HepG2 (cell line): ENCODE measurements around the gene DOK5. TPM values are rescaled to one million over a fixed set of nuclear protein-coding genes. Genes with fewer than 3 reads are reported as not detected.

Experiments used
- ATAC-seq: fragments of 200-7000 bp; cut with Tn5 transposase; 3 replicates; pipeline ENCODE4 v1.9.1; 2020; ENCODE audit warnings: mild to moderate bottlenecking, moderate library complexity
- BruUV-seq: library from RNA; stranded (reverse); fragments of 400-500 nt; replicated peaks from 2 replicates; lab custom pipeline; 2021; lab: Mats Ljungman, UMichigan
- CTCF ChIA-PET: fragments of 300-600 bp; formaldehyde crosslinking; extraction: SDS; loops from one replicate; lab custom pipeline; 2021; ENCODE audit warnings: low total read pairs, inconsistent platforms, low intra/inter-chr PET ratio; lab: Yijun Ruan, JAX
- POLR2A ChIA-PET: fragments of 350-600 bp; sonication (Branson Sonifier 250); formaldehyde crosslinking; loops from one replicate; lab custom pipeline; 2020; ENCODE audit warnings: antibody characterized with exemption, inconsistent platforms; lab: Yijun Ruan, JAX
- DNase-seq: peaks from one replicate; pipeline ENCODE4 v3.0.0-alpha.2; 2015; ENCODE audit warnings: low spot score
- FAIRE-seq: peaks from 3 replicates; lab custom pipeline; 2011; peaks lifted over from hg19 to GRCh38; lab: Jason Lieb, UNC
- H2AFZ ChIP-seq: one replicate; pipeline ENCODE4 v1.6.1; 2011; ENCODE audit warnings: low read length, inconsistent platforms
- H3K27ac ChIP-seq: fragments of 300-600 bp; 3 replicates; pipeline ENCODE4 v1.8.0; 2011; ENCODE audit warnings: mixed run types, mild to moderate bottlenecking, mixed read lengths, low read length, inconsistent platforms; ENCODE audit not compliant: insufficient read depth; ENCODE audit errors: extremely low read length
- H3K27me3 ChIP-seq, 2 experiments: fragments of 200-600 bp in 1 of 2; 2 replicates in 1 of 2; 3 replicates in 1 of 2; pipeline versions ENCODE4 v1.6.0 to v1.8.0; 2011; ENCODE audit warnings: low read length in 2 of 2, mild to moderate bottlenecking in 2 of 2, moderate library complexity in 2 of 2, inconsistent platforms in 1 of 2; ENCODE audit not compliant: insufficient read depth in 2 of 2, control insufficient read depth in 1 of 2
- H3K36me3 ChIP-seq, 2 experiments: fragments of 200-600 bp in 1 of 2; replicated peaks in 1 of 2; 2 replicates in 1 of 2; 3 replicates in 1 of 2; pipeline versions ENCODE4 v1.5.1 to v1.8.0; 2011; ENCODE audit warnings: low read length in 2 of 2, inconsistent platforms in 1 of 2; ENCODE audit not compliant: insufficient read depth in 2 of 2, control insufficient read depth in 1 of 2
- H3K4me1 ChIP-seq: 2 replicates; pipeline ENCODE4 v1.5.1; 2012; ENCODE audit warnings: low read length, inconsistent platforms; ENCODE audit not compliant: insufficient read depth
- H3K4me2 ChIP-seq: 2 replicates; pipeline ENCODE4 v1.6.0; 2011; ENCODE audit warnings: low read depth, low read length, inconsistent platforms
- H3K4me3 ChIP-seq, 3 experiments: fragments of 200-600 bp in 1 of 3; sonication (generic), shearing (Covaris generic) in 1 of 3; replicated peaks in 1 of 3; 2 replicates each; pipeline ENCODE4 v1.5.1; 2011 to 2016; ENCODE audit warnings: low read length in 3 of 3, inconsistent platforms in 2 of 3, low read depth in 2 of 3, mild to moderate bottlenecking in 2 of 3, control low read depth in 1 of 3, mixed read lengths in 1 of 3; ENCODE audit not compliant: insufficient read depth in 1 of 3
- H3K79me2 ChIP-seq: one replicate; pipeline ENCODE4 v1.6.1; 2011; ENCODE audit warnings: low read length, inconsistent platforms; ENCODE audit not compliant: insufficient read depth
- H3K9ac ChIP-seq: 2 replicates; pipeline ENCODE4 v1.6.0; 2011; ENCODE audit warnings: mild to moderate bottlenecking, low read depth, low read length, inconsistent platforms; ENCODE audit not compliant: insufficient read depth
- H3K9me3 ChIP-seq: 2 replicates; pipeline ENCODE4 v1.5.1; 2012; ENCODE audit warnings: mild to moderate bottlenecking, low read length
- H4K20me1 ChIP-seq: 2 replicates; pipeline ENCODE4 v1.6.0; 2011; ENCODE audit warnings: inconsistent platforms, mild to moderate bottlenecking, low read length, moderate library complexity; ENCODE audit not compliant: insufficient read depth
- ADNP ChIP-seq: sonication (generic); formaldehyde crosslinking; IDR thresholded peaks from 2 replicates; pipeline ENCODE4 v1.4.0; 2020; ENCODE audit warnings: missing genetic modification reagents
- EP300 ChIP-seq, 3 experiments: sonication (generic) in 1 of 3; formaldehyde crosslinking in 1 of 3; IDR thresholded peaks; 2 replicates each; pipeline versions ENCODE4 v1.5.1 to v1.6.1; 2011 to 2020; ENCODE audit warnings: low read depth in 2 of 3, low read length in 2 of 3, borderline replicate concordance in 1 of 3, improper control_type of control experiment in 1 of 3, mild to moderate bottlenecking in 1 of 3, missing genetic modification reagents in 1 of 3, moderate library complexity in 1 of 3
- ETV5 ChIP-seq: IDR thresholded peaks from 2 replicates; pipeline ENCODE4 v1.6.1; 2018; ENCODE audit warnings: missing biosample characterization, missing genetic modification reagents, inconsistent platforms, borderline replicate concordance
- MED1 ChIP-seq: sonication (generic); formaldehyde crosslinking; IDR thresholded peaks from 2 replicates; pipeline ENCODE4 v1.4.0; 2020; ENCODE audit warnings: missing genetic modification reagents
- RAD21 ChIP-seq: fragments of 450-650 bp; formaldehyde crosslinking; IDR thresholded peaks from 2 replicates; pipeline ENCODE4 v1.5.0; 2020; ENCODE audit warnings: mild to moderate bottlenecking
- REST ChIP-seq, 2 experiments: IDR thresholded peaks; 2 replicates each; pipeline ENCODE4 v1.6.1; 2011 to 2012; ENCODE audit warnings: low read length in 2 of 2, borderline replicate concordance in 1 of 2, low read depth in 1 of 2, mild to moderate bottlenecking in 1 of 2, moderate library complexity in 1 of 2
- RFX1 ChIP-seq: fragments of 450-650 bp; IDR thresholded peaks from 2 replicates; pipeline ENCODE4 v1.6.1; 2017
- RNF2 ChIP-seq: fragments of 450-650 bp; conservative IDR thresholded peaks from 2 replicates; pipeline ENCODE4 v1.6.1; 2016; ENCODE audit warnings: low read depth
- SNAPC2 ChIP-seq: sonication (generic); formaldehyde crosslinking; IDR thresholded peaks from 2 replicates; pipeline ENCODE4 v1.8.1; 2022; ENCODE audit warnings: mild to moderate bottlenecking, missing genetic modification reagents
- SOX5 ChIP-seq: IDR thresholded peaks from 2 replicates; pipeline ENCODE4 v1.6.1; 2016; ENCODE audit warnings: borderline replicate concordance
- ZFAT ChIP-seq: sonication (generic); formaldehyde crosslinking; conservative IDR thresholded peaks from 2 replicates; pipeline ENCODE4 v1.8.1; 2023; ENCODE audit warnings: missing genetic modification reagents, inconsistent platforms
- ZFP36 ChIP-seq: fragments of 150-350 bp; IDR thresholded peaks from 2 replicates; pipeline ENCODE4 v1.6.1; 2018; ENCODE audit warnings: borderline replicate concordance, low read length, low read depth; ENCODE audit not compliant: partially characterized antibody
- ZNF260 ChIP-seq: sonication (generic); formaldehyde crosslinking; IDR thresholded peaks from 2 replicates; pipeline ENCODE4 v1.4.0; 2020; ENCODE audit warnings: missing genetic modification reagents, low read depth, mild to moderate bottlenecking, borderline replicate concordance
- ZNF512 ChIP-seq: sonication (generic); formaldehyde crosslinking; IDR thresholded peaks from 2 replicates; pipeline ENCODE4 v1.4.0; 2020; ENCODE audit warnings: mild to moderate bottlenecking, missing genetic modification reagents
- ZNF776 ChIP-seq: sonication (generic); formaldehyde crosslinking; IDR thresholded peaks from 2 replicates; pipeline ENCODE4 v1.4.0; 2020; ENCODE audit warnings: mild to moderate bottlenecking, missing genetic modification reagents
- WGBS: methylation state at CpG from one replicate; pipeline ENCODE4 v1.1.6; 2017; ENCODE audit warnings: low lambda C conversion rate; 5-methylcytosine and 5-hydroxymethylcytosine counted together
- in situ Hi-C: cut with HindIII; loops from 2 replicates; pipeline ENCODE4 v1.10.0; 2017; ENCODE audit warnings: low pct_unique_long_range_greater_than_20kb; ENCODE audit not compliant: extremely low pct_ligation_motif_present
- intact Hi-C: fragments of 100-400 bp; cut with micrococcal nuclease; formaldehyde crosslinking; loops from one replicate; pipeline ENCODE4 v1.10.0; 2022; ENCODE audit not compliant: unreplicated experiment
- polyA plus RNA-seq, 8 experiments: library from polyadenylated mRNA; depleted of rRNA in 3 of 8; stranded (reverse) in 7 of 8; unstranded in 1 of 8; fragments of >200 nt; fragmentation: Illumina TruSeq in 4 of 8; extraction: Trizol in 4 of 8; gene quantifications; 2 replicates each; pipeline versions ENCODE4 v1.2.1 to v1.2.3, GENCODE V29; 2011 to 2016; ENCODE audit warnings: low read depth in 4 of 8, missing spikeins in 1 of 8, mixed read lengths in 1 of 8; ENCODE audit not compliant: insufficient read depth in 1 of 8
- total RNA-seq, 5 experiments: library from RNA; depleted of rRNA; stranded (reverse); fragments of >200 nt; fragmentation: Illumina TruSeq; extraction: Trizol; gene quantifications; 2 replicates each; pipeline ENCODE4 v1.2.3, GENCODE V29; 2016; ENCODE audit warnings: low read depth in 1 of 5

DOK5 gene
- total and polyA plus RNA-seq, 2 of the 13 experiments (the other 11 are each of a cell fraction or from before 2014, with no cell fraction given): not detected

GRCh38 chr20:54470697-54471096, 4.7 kb upstream of the DOK5 start:
- H2AFZ ChIP-seq: no peak overlapping the region
- intact Hi-C loops (no loop called here), in situ Hi-C loops (no loop called here)
- no TSS peak for BruUV-seq
- H3K9me3 ChIP-seq: no peaks in the 10 kb centered on the region
- ATAC-seq: no peak
- TF ChIP-seq SOX5 (CRISPR knock-in tag) (no peak), RAD21 (no peak), ZFP36 (no peak), RFX1 (no peak), ETV5 (CRISPR knock-in tag) (no peak), ZNF776 (CRISPR knock-in tag) (no peak), ADNP (CRISPR knock-in tag) (no peak), EP300 (IDR thresholded peaks at IDR 0.05; ENCODE audit: low read depth in 2 of 2, low read length in 2 of 2) (no peak), EP300 (CRISPR knock-in tag; IDR thresholded peaks at IDR 0.05; ENCODE audit: borderline replicate concordance) (no peak), ZNF260 (CRISPR knock-in tag) (no peak), ZNF512 (CRISPR knock-in tag) (no peak), ZFAT (no peak), RNF2 (no peak), MED1 (CRISPR knock-in tag) (no peak), REST (IDR thresholded peaks at IDR 0.05; ENCODE audit: borderline replicate concordance in 1 of 2, low read depth in 1 of 2, low read length in 2 of 2) (no peak), SNAPC2 (no peak)
- WGBS: 40% methylated on average over 15 of the region's 15 CpGs
- H3K9ac ChIP-seq: no peak overlapping the region
- no peaks in the 10 kb centered on the region for H3K4me1 ChIP-seq
- ChIA-PET CTCF (no interaction called here), POLR2A (no interaction called here)
- H3K27me3 ChIP-seq: peaks cover 2 to 18% of the 10 kb centered on the region in 2 experiments; a peak in 3 of 5 replicates
- DNase-seq: no peak
- H3K79me2 ChIP-seq: no peaks in the 10 kb centered on the region
- no peak for FAIRE-seq
- no peak overlapping the region for H3K4me2 ChIP-seq
- no peak overlapping the region for H3K4me3 ChIP-seq
- no peaks in the 10 kb centered on the region for H3K36me3 ChIP-seq
- no peaks in the 10 kb centered on the region for H4K20me1 ChIP-seq
- no peak overlapping the region for H3K27ac ChIP-seq
